Measurements from ENCODE around the gene CTBP2. TPM values are rescaled to one million over a fixed set of nuclear protein-coding genes. Genes with fewer than 3 reads are reported as not detected.

CTBP2 gene
- total and polyA plus RNA-seq, 4 donors: 19.2 to 80.6 (median 63.2) TPM

- 73 to 91% methylated on average over 9 of the region's 9 CpGs for WGBS, 2 donors
- peak; percentile 57 to 68 (median 63) for DNase-seq
- no peak for ATAC-seq (ENCODE audit: insufficient read depth, low FRiP score)
- Histone ChIP-seq H3K9me3 (ENCODE audit: control insufficient read depth in 4 of 4, insufficient read depth in 3 of 4, low read length in 3 of 4) (no peaks in the 10 kb centered on the region), H3K9ac (ENCODE audit: insufficient read depth in 1 of 2, low read length in 2 of 2) (no peak overlapping the region), H3K27ac (ENCODE audit: low read depth in 1 of 2, low read length in 1 of 2) (peak overlapping the region in 1 of 2 donors; percentile 18), H3K27me3 (ENCODE audit: control insufficient read depth in 3 of 3, insufficient read depth in 3 of 3, low read length in 2 of 3) (no peaks in the 10 kb centered on the region), H3K4me1 (ENCODE audit: control insufficient read depth in 5 of 5, insufficient read depth in 5 of 5, low read length in 5 of 5) (peaks cover 33 to 57% (median 48%) of the 10 kb centered on the region in 5 donors), H3K36me3 (ENCODE audit: control insufficient read depth in 4 of 4, insufficient read depth in 4 of 4, low read length in 4 of 4) (peaks cover 0 to 12% (median 6%) of the 10 kb centered on the region in 4 donors), H3K4me3 (no peak overlapping the region)
- TF ChIP-seq CTCF (IDR thresholded peaks at IDR 0.05; ENCODE audit: control extremely low read depth, extremely low read depth): no peak
Observed at GRCh38 chr10:125062914-125063230, 97.5 kb downstream of the CTBP2 start.

DNA sequence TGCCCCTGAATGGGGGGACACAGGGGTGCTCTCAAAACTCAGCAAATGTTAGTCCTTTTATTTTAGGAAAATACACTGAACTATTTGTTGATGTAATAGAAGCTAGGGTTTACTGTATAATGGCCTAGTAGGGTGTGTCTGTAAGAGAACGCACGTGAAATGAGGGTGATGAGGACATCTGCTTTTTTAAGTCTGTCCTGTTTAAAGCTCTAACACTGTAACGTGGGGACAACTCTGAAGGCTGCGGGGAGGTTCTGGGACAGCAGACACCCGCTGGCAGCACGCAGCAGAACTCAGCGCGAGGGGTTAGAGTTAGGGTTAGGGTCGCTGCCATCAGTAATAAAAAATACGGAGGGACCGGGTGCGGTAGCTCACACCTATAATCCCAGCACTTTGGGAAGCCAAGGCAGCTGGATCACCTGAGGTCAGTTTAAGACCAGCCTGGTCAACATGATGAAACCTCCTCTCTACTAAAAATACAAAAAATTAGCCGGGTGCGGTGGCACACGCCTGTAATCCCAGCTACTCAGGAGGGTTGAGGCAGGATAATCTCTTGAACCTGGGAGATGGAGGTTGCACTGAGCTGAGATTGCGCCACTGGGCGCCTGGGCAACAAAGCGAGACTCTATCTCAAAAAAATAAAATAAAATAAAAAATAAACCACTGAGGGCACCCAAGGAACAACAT is 98.0 kb downstream of the CTBP2 start:
- Histone ChIP-seq H3K27me3 (ENCODE audit: control insufficient read depth in 3 of 3, insufficient read depth in 3 of 3, low read length in 2 of 3) (no peaks in the 10 kb centered on the region), H3K9ac (ENCODE audit: insufficient read depth in 1 of 2, low read length in 2 of 2) (no peak overlapping the region), H3K9me3 (ENCODE audit: control insufficient read depth in 4 of 4, insufficient read depth in 3 of 4, low read length in 3 of 4) (no peaks in the 10 kb centered on the region), H3K4me3 (no peak overlapping the region), H3K36me3 (ENCODE audit: control insufficient read depth in 4 of 4, insufficient read depth in 4 of 4, low read length in 4 of 4) (peaks cover 0 to 12% (median 5%) of the 10 kb centered on the region in 4 donors), H3K27ac (ENCODE audit: low read depth in 1 of 2, low read length in 1 of 2) (peak overlapping the region in 1 of 2 donors; percentile 70), H3K4me1 (ENCODE audit: control insufficient read depth in 5 of 5, insufficient read depth in 5 of 5, low read length in 5 of 5) (peaks cover 38 to 62% (median 51%) of the 10 kb centered on the region in 5 donors)
- ATAC-seq (ENCODE audit: insufficient read depth, low FRiP score): no peak
- DNase-seq: no peak
- no peak for TF ChIP-seq CTCF (IDR thresholded peaks at IDR 0.05; ENCODE audit: control extremely low read depth, extremely low read depth)
- WGBS, 2 donors: 88 to 89% methylated on average over 18 of the region's 18 CpGs

DNA sequence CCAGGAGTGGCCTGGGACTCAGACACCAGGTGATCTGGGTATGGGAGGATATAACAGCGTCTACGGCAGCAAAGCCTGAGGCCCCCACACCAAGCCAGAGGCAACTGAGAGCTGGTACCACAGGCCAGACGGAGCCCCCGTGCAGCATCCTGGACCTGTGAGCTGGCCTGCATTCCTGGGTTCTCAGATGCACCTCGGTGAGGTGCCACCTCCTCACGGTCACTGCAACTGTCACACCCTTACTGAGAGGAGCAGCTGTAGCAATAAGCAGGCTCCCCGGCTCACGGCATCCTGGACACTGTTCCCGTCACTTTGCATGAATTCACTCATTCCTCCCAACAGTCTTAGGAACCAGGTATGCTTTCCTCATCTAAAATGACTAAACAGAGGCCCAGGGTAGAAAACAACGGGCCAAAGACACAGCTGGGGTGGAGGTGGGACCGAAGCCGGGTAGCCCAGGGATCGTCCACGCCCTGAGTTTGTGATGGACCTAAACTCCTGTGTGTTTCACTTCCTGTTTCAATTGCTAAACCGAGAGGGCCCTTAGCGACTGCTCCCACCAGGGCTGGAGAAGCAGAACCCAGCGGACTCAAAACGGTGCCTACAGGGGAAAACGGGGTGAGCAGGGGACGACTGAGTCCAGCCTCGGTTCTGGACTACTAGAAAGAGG is 98.7 kb downstream of the CTBP2 start:
- Histone ChIP-seq H3K4me1 (ENCODE audit: control insufficient read depth in 5 of 5, insufficient read depth in 5 of 5, low read length in 5 of 5) (peaks cover 39 to 69% (median 57%) of the 10 kb centered on the region in 5 donors), H3K9ac (ENCODE audit: insufficient read depth in 1 of 2, low read length in 2 of 2) (no peak overlapping the region), H3K4me3 (no peak overlapping the region), H3K27me3 (ENCODE audit: control insufficient read depth in 3 of 3, insufficient read depth in 3 of 3, low read length in 2 of 3) (no peaks in the 10 kb centered on the region), H3K36me3 (ENCODE audit: control insufficient read depth in 4 of 4, insufficient read depth in 4 of 4, low read length in 4 of 4) (peaks cover 0 to 11% (median 5%) of the 10 kb centered on the region in 4 donors), H3K9me3 (ENCODE audit: control insufficient read depth in 4 of 4, insufficient read depth in 3 of 4, low read length in 3 of 4) (no peaks in the 10 kb centered on the region), H3K27ac (ENCODE audit: low read depth in 1 of 2, low read length in 1 of 2) (peak overlapping the region; percentile 5 to 70)
- DNase-seq (no peak), ATAC-seq (ENCODE audit: insufficient read depth, low FRiP score) (no peak)
- TF ChIP-seq CTCF (IDR thresholded peaks at IDR 0.05; ENCODE audit: control extremely low read depth, extremely low read depth): no peak
- WGBS, 2 donors: 52 to 60% methylated on average over 21 of the region's 21 CpGs
